Left ventricle myocardium inferior (tissue), 1 donor: Measurements from ENCODE around the gene HACD2. TPM values are rescaled to one million over a fixed set of nuclear protein-coding genes. Genes with fewer than 3 reads are reported as not detected.
"Not testable (repeated sequence)": the region's sequence is repeated elsewhere in the genome, so short reads cannot be mapped to it uniquely, and the experiment has no call there.

Experiments
- DNase-seq: peaks from one replicate; pipeline ENCODE4 v3.0.0-alpha.2; 2020
- H3K27ac ChIP-seq: fragments of 200-600 bp; replicated peaks from 2 replicates; pipeline ENCODE4 v1.8.0; 2021
- H3K27me3 ChIP-seq: fragments of 200-600 bp; 2 replicates; pipeline ENCODE4 v1.8.0; 2021; ENCODE audit warnings: low read depth
- H3K36me3 ChIP-seq: fragments of 200-600 bp; 2 replicates; pipeline ENCODE4 v1.8.0; 2021
- H3K4me1 ChIP-seq: fragments of 200-600 bp; 2 replicates; pipeline ENCODE4 v1.8.0; 2021
- H3K4me3 ChIP-seq: fragments of 200-600 bp; 2 replicates; pipeline ENCODE4 v1.8.0; 2021; ENCODE audit warnings: mild to moderate bottlenecking, moderate library complexity
- H3K9me3 ChIP-seq: fragments of 200-600 bp; replicated peaks from 2 replicates; pipeline ENCODE4 v1.8.0; 2021
- intact Hi-C: fragments of 100-400 bp; cut with micrococcal nuclease; formaldehyde crosslinking; loops from one replicate; pipeline ENCODE4 v1.11.0; 2022
- total RNA-seq: library from RNA; stranded (reverse); fragmentation: NEBNext Ultra II Directional; extraction: Animal tissue kit (Norgen Biotek cat#: 25700); gene quantifications from one replicate; pipeline ENCODE4 v1.2.1, GENCODE V29; 2021
- TF ChIP-seq, protein P1 (sequence below): fragments of 200-600 bp; IDR thresholded peaks from 2 replicates; pipeline ENCODE4 v1.8.0; 2021; ENCODE audit warnings: antibody characterized with exemption, mild to moderate bottlenecking, borderline replicate concordance
- donor health status: DM: no; HTN: yes; CAD: no; lungs with severe emphysema.

The HACD2 gene
- total RNA-seq, 1 donor from 2014 or later, result 8.1 TPM

DNA sequence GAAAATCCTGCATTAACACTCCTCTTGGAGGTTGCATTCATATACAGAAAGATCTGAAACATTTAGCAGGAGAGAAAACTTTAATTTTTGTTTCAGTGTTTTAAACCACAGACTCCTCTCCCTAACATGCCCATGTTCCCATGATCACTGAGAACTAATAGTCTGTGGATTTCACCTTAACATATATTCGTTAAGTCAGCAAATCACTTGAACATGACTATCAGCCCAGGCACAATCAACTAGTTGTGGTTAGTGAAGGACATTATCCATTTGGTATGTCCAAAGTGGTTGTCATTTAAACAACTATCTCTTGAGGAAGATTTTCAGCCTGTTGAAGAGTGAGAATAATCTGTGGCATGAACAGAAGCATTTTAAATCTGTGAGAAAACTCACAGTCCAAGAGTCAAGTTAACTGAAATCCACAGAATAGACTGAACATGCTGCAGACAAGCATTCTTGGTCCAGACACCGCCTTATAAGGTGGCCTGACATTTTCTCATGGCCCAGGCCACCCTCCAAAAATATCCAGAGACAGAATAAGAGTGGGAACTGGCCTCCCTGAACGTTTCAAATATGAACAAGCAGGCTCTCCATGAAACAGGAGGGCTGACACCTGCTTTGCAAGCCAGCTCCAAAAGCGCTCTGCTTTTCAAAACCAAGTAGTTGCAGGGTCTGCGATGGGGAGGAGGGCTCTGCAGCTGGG, 96.1 kb downstream of the HACD2 start:
- no peak for DNase-seq
- Histone ChIP-seq H3K9me3 (no peaks in the 10 kb centered on the region), H3K27me3 (no peaks in the 10 kb centered on the region), H3K36me3 (peaks cover 3% of the 10 kb centered on the region), H3K27ac (peak overlapping the region; percentile 72), H3K4me3 (peak overlapping the region; percentile 17), H3K4me1 (peaks cover 46% of the 10 kb centered on the region)
- TF ChIP-seq, protein P1, sequence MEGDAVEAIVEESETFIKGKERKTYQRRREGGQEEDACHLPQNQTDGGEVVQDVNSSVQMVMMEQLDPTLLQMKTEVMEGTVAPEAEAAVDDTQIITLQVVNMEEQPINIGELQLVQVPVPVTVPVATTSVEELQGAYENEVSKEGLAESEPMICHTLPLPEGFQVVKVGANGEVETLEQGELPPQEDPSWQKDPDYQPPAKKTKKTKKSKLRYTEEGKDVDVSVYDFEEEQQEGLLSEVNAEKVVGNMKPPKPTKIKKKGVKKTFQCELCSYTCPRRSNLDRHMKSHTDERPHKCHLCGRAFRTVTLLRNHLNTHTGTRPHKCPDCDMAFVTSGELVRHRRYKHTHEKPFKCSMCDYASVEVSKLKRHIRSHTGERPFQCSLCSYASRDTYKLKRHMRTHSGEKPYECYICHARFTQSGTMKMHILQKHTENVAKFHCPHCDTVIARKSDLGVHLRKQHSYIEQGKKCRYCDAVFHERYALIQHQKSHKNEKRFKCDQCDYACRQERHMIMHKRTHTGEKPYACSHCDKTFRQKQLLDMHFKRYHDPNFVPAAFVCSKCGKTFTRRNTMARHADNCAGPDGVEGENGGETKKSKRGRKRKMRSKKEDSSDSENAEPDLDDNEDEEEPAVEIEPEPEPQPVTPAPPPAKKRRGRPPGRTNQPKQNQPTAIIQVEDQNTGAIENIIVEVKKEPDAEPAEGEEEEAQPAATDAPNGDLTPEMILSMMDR, result no peak
- intact Hi-C loops, result loop anchor here (2.0 kb wide), 1 partner anchor 162 kb away; no protein-coding TSS in a partner anchor

DNA sequence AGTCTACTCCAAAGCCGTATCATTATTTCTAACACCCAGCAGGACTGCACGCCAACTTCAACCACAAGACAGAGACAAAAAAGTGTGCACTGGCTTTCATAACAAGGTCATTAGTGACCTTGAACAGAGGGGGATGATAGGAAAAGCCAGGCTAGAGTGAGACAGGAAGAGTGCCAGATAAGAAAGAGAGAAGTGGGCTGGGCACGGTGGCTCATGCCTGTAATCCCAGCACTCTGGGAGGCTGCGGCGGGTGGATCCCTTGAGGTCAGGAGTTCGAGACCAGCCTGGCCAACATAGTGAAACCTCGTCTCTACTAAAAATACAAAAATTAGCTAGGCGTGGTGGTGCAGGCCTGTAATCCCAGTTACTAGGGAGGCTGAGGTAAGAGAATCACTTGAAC, 97.8 kb downstream of the HACD2 start:
- DNase-seq, H3K36me3 ChIP-seq, H3K27me3 ChIP-seq, H3K4me3 ChIP-seq, intact Hi-C loops, H3K9me3 ChIP-seq: not testable (repeated sequence)
- Histone ChIP-seq H3K27ac (peak overlapping the region; percentile 38), H3K4me1 (peaks cover 33% of the 10 kb centered on the region)

DNA sequence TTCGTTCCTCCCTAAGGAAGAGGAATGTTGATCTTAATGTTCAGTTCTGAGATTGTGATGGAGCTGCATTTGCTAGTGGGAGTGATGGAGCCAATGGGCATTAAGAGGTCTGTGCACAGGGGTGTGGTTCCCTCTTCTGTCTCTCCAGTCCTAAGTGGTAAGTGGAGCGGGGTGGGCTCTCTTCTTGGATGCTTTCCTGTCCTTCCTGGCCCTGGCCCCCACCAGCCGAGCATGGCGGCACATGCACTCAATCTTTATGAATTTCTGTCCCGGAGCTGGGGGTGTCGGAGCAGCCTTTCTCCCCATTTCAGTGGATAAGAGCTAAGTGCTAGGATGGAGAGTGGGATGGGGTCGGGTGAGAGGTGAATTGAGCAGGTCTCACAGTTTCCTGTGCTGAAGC, 98.4 kb downstream of the HACD2 start:
- Histone ChIP-seq H3K27me3 (no peaks in the 10 kb centered on the region), H3K9me3 (no peaks in the 10 kb centered on the region), H3K36me3 (no peaks in the 10 kb centered on the region), H3K27ac (peak overlapping the region; percentile 38), H3K4me3 (no peak overlapping the region), H3K4me1 (peaks cover 31% of the 10 kb centered on the region)
- intact Hi-C loops, result no loop called here
- DNase-seq, result no peak
- TF ChIP-seq, protein P1, result no peak

DNA sequence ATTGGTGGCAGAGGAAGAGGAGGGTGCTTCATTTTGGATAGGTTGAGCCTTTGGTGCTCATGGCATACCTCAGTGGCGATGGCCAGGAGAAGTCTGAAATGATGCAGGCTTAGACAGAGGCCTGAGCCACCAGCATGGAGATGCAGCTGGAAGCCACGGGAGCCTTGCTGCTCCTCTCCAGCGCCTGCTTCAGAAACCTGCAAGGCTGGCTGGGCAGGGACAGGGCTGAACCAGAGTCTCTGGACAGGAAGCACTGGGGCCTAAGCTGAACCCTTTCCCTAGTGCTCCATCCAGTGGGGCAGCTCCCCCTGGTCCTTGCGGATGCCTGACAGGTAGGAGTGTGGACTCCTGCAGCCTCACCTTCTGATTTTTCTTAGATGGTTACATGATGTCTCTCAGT, 99.3 kb downstream of the HACD2 start:
- TF ChIP-seq, protein P1, result no peak
- H3K9me3 ChIP-seq, result no peaks in the 10 kb centered on the region
- H3K27ac ChIP-seq, result no peak overlapping the region
- intact Hi-C loops, result no loop called here
- H3K4me3 ChIP-seq, result no peak overlapping the region
- H3K4me1 ChIP-seq, result peaks cover 31% of the 10 kb centered on the region
- no peaks in the 10 kb centered on the region for H3K27me3 ChIP-seq
- no peak for DNase-seq
- H3K36me3 ChIP-seq, result no peaks in the 10 kb centered on the region

DNA sequence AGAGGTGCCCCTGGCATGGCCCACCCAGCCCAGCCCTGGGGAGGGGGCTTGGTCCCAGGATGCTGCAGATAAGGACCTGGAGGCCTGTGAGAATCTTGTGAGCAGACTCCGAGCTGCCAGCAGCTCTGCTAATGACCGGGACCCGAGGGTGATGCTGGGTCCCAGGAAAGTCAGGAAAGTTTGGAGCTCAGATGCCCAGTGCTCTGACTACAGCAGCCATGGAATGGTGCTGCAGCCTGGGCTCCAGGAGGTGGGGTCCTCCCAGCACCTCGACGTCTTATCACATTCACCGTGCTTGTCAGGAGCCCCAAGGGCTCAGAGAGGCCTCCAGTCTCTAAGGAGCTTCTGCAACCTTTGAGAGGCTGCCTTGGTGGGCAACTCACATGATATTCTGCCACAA, 101.7 kb downstream of the HACD2 start:
- Histone ChIP-seq H3K36me3 (no peaks in the 10 kb centered on the region), H3K27me3 (no peaks in the 10 kb centered on the region), H3K27ac (no peak overlapping the region), H3K9me3 (no peaks in the 10 kb centered on the region), H3K4me3 (no peak overlapping the region), H3K4me1 (peaks cover 16% of the 10 kb centered on the region)
- no peak for DNase-seq
- TF ChIP-seq, protein P1, result no peak
- intact Hi-C loops, result no loop called here

DNA sequence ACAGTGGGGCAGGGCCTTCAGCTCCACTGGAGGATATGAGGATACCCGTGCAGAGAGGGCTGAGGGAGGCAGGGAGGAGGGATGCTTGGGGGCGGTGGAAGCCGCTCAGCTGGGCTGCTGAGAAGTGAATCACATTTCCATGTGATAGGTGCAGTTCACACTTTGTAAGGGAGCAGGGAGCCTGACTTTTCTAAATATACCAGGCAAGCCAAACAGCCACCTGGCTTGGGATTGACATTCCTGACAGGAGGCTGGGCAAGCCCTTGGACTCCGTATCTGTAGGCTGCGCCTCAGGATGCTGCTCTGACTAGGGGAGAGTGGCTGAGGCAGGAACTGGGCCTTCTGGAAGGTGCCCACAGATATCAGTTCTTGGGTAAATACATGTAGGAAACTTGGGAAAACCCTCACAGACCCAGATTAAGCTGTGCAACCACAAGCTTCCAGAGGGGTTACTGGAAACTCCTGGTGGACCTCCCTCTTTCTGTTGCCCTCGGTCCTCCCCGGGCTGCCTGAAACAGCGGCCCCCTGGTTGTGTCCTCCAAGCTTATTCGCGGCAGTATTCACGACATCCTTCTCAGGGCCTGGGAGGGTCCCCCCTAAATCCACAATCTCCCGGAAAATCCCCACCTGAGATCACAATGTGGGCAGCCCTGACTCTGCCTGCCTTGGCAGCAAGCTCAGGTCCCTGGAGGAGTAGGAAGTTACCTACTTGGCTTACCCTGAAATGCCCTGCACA, 103.0 kb downstream of the HACD2 start:
- Histone ChIP-seq H3K4me1 (peaks cover 6% of the 10 kb centered on the region), H3K27me3 (no peaks in the 10 kb centered on the region), H3K36me3 (no peaks in the 10 kb centered on the region), H3K9me3 (no peaks in the 10 kb centered on the region), H3K4me3 (no peak overlapping the region), H3K27ac (no peak overlapping the region)
- intact Hi-C loops, result no loop called here
- TF ChIP-seq, protein P1, result no peak
- DNase-seq, result no peak
